ENCODE data around the gene TNPO2.

- no peak for TF ChIP-seq CTCF (IDR thresholded peaks at IDR 0.05)
- no peak for TF ChIP-seq POLR2AphosphoS5 (IDR thresholded peaks at IDR 0.05)
- no peak for TF ChIP-seq POLR2A (IDR thresholded peaks at IDR 0.05; ENCODE audit: low read depth)
Measured at GRCh38 chr19:12770922-12771321, 47.2 kb upstream of the TNPO2 start.

All from esophagus muscularis mucosa (tissue), 3 donors.